Esophagus squamous epithelium (tissue), 5 donors: Measurements from ENCODE around the gene NHSL2. TPM values are rescaled to one million over a fixed set of nuclear protein-coding genes. Genes with fewer than 3 reads are reported as not detected.

Experiments
- DNase-seq: peaks from one replicate; lab custom pipeline; 2025; lab: John Stamatoyannopoulos, UW
- H3K27ac ChIP-seq, 4 donors: fragments of 200-600 bp; sonication (generic); one replicate each; pipeline ENCODE4 v1.5.1; 2016 to 2019; ENCODE audit warnings: mild to moderate bottlenecking in 1 of 4
- H3K27me3 ChIP-seq, 4 donors: fragments of 200-600 bp; sonication (generic); 1 replicate in 3 of 4; 2 replicates in 1 of 4; pipeline versions ENCODE4 v1.5.1 to v1.6.0; 2017 to 2021; ENCODE audit warnings: antibody characterized with exemption in 1 of 4
- H3K36me3 ChIP-seq, 3 donors: fragments of 200-600 bp; sonication (generic); one replicate each; pipeline ENCODE4 v1.5.1; 2016 to 2019
- H3K4me1 ChIP-seq, 3 donors: fragments of 200-600 bp; sonication (generic); one replicate each; pipeline ENCODE4 v1.5.1; 2017 to 2019
- H3K4me3 ChIP-seq, 4 donors: fragments of 200-600 bp; sonication (generic); 1 replicate in 3 of 4; 2 replicates in 1 of 4; pipeline ENCODE4 v1.5.1; 2016 to 2019; ENCODE audit warnings: mild to moderate bottlenecking in 2 of 4, moderate library complexity in 1 of 4
- H3K9me3 ChIP-seq, 3 donors: fragments of 200-600 bp; sonication (generic); one replicate each; pipeline ENCODE4 v1.5.1; 2016 to 2019
- POLR2A ChIP-seq, 4 donors: fragments of 450-650 bp; IDR thresholded peaks; one replicate each; pipeline ENCODE4 v1.6.1; 2017; ENCODE audit warnings: antibody characterized with exemption in 4 of 4, mild to moderate bottlenecking in 4 of 4, moderate library complexity in 3 of 4
- WGBS, 2 donors: methylation state at CpG; one replicate each; pipeline ENCODE4 v1.1.5; 2018; 5-methylcytosine and 5-hydroxymethylcytosine counted together
- intact Hi-C: fragments of 100-400 bp; cut with DNase I; formaldehyde crosslinking; loops from one replicate; pipeline ENCODE4 v1.15.0; 2022
- total RNA-seq, 4 donors: library from RNA; depleted of rRNA; stranded (reverse); fragments of >200 nt; gene quantifications; one replicate each; pipeline ENCODE4 v1.1.0, GENCODE V29; 2016
- TF ChIP-seq, protein P1 (sequence below), 6 experiments: fragments of 450-650 bp in 4 of 6; fragments of 200-600 bp in 2 of 6; sonication (generic) in 2 of 6; IDR thresholded peaks; one replicate each; pipeline ENCODE4 v1.5.1; 2016 to 2019; ENCODE audit warnings: antibody characterized with exemption in 6 of 6, mild to moderate bottlenecking in 4 of 6, moderate library complexity in 4 of 6
- donor health status: DM: yes; HTN: yes; CAD: no.

The NHSL2 gene
- total RNA-seq, 4 donors from 2014 or later, result 0.23 to 7.1 (median 1.6) TPM

DNA sequence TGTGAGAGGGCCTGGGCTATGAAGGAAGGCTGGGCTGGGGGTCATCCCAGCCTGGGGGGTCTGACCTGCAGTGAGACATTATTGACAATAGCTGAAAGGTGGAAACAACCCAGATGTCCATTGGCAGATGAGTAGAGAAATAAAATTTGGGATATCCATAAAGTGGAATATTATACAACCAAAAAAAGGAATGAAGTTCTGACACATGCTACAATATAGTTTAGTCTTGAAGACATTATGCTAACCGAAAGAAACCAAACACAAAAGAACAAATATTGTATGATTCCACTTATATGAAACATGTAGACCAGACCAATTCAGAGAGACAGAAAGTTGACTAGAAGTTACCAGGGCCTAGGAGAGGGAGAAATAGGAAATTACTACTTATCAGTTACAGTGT, 176.3 kb downstream of the NHSL2 start:
- 90 to 93% methylated on average over 1 of the region's 1 CpG for WGBS, 2 donors
- intact Hi-C loops, result no loop called here

DNA sequence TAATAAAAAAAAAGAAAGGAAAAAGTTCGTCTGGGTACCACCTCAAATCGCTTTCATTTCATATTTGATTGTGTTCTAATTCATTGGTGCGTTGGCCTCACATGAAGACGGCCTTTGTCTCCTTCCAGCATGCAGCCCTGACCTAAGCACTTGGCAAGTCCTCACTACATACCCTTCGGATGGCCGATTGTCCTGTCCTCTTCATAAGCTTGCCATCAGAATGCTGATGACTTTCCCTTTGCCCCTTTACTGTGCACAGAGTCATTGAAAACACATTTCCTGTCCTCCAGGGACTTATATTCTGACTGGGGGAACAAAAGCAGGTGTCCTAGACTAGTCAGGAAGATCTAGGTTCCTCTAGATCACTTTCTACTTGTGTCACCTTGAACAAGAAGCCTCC, 178.1 kb downstream of the NHSL2 start:
- Histone ChIP-seq H3K9me3 (no peaks in the 10 kb centered on the region), H3K4me1 (no peaks in the 10 kb centered on the region), H3K27ac (no peak overlapping the region), H3K36me3 (no peaks in the 10 kb centered on the region), H3K27me3 (no peaks in the 10 kb centered on the region), H3K4me3 (no peak overlapping the region)
- TF ChIP-seq, protein P1, sequence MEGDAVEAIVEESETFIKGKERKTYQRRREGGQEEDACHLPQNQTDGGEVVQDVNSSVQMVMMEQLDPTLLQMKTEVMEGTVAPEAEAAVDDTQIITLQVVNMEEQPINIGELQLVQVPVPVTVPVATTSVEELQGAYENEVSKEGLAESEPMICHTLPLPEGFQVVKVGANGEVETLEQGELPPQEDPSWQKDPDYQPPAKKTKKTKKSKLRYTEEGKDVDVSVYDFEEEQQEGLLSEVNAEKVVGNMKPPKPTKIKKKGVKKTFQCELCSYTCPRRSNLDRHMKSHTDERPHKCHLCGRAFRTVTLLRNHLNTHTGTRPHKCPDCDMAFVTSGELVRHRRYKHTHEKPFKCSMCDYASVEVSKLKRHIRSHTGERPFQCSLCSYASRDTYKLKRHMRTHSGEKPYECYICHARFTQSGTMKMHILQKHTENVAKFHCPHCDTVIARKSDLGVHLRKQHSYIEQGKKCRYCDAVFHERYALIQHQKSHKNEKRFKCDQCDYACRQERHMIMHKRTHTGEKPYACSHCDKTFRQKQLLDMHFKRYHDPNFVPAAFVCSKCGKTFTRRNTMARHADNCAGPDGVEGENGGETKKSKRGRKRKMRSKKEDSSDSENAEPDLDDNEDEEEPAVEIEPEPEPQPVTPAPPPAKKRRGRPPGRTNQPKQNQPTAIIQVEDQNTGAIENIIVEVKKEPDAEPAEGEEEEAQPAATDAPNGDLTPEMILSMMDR (IDR thresholded peaks at IDR 0.05), result no peak
- no peak for TF ChIP-seq POLR2A (IDR thresholded peaks at IDR 0.05)
- WGBS, 2 donors, result 58 to 68% methylated on average over 6 of the region's 6 CpGs
- intact Hi-C loops, result no loop called here
- DNase-seq, result no peak

More for the DNA sequence above, 176.3 kb downstream of the NHSL2 start:
- Histone ChIP-seq H3K27ac (no peak overlapping the region), H3K27me3 (no peaks in the 10 kb centered on the region), H3K4me3 (no peak overlapping the region), H3K9me3 (no peaks in the 10 kb centered on the region), H3K36me3 (no peaks in the 10 kb centered on the region), H3K4me1 (no peaks in the 10 kb centered on the region)
- no peak for TF ChIP-seq POLR2A (IDR thresholded peaks at IDR 0.05)
- TF ChIP-seq, protein P1 (IDR thresholded peaks at IDR 0.05), result no peak
- no peak for DNase-seq

DNA sequence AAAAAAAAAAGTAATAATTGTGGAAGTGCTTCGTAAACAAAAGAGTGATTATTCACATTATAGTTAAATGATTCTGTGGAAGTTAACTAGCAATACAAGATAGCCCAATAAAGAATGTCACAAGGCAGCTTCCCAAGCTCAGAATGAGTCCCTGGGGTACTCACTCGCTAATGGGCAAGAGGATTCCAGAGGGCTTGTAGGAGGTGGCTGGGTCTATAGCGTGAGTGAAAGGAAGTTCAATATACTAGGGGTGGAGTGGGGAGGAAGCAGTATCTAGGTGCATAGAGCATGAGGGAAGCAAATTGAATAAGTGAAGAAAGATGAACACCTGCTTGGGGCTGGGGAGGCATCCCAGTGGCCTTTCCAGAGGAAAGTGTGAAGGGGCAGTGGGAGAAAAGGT, 178.6 kb downstream of the NHSL2 start:
- intact Hi-C loops, result no loop called here
- Histone ChIP-seq H3K4me3 (no peak overlapping the region), H3K27me3 (no peaks in the 10 kb centered on the region), H3K9me3 (no peaks in the 10 kb centered on the region), H3K4me1 (no peaks in the 10 kb centered on the region), H3K36me3 (no peaks in the 10 kb centered on the region), H3K27ac (no peak overlapping the region)
- no peak for DNase-seq
- no peak for TF ChIP-seq POLR2A (IDR thresholded peaks at IDR 0.05)
- TF ChIP-seq, protein P1 (IDR thresholded peaks at IDR 0.05), result no peak
- 65 to 88% methylated on average over 3 of the region's 3 CpGs for WGBS, 2 donors

DNA sequence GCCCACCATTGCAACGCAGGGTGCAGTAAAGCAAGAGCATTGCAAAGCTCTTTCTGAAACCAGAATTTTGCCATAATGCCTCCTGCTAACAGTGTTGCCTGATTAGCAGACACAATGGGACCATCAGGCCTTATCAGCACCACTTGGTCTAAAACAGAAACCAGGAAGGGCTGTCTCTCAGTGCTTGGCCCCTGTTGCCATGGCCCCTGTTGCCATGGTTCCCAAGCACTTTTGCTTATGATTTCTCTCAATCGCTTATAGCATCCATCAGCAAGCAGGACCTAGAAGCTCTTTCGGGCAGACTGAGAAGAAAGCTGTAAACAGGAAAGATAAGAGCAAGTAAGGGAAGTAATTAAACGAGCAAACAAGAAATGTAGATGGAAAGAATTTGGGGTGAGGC, 184.2 kb downstream of the NHSL2 start:
- intact Hi-C loops, result no loop called here
- H3K27ac ChIP-seq, result no peak overlapping the region
- H3K4me1 ChIP-seq, result no peaks in the 10 kb centered on the region
- no peaks in the 10 kb centered on the region for H3K27me3 ChIP-seq
- no peaks in the 10 kb centered on the region for H3K9me3 ChIP-seq
- 38 to 51% methylated on average over 4 of the region's 4 CpGs for WGBS, 2 donors
- H3K4me3 ChIP-seq, result no peak overlapping the region
- no peak for DNase-seq
- no peaks in the 10 kb centered on the region for H3K36me3 ChIP-seq
- no peak for TF ChIP-seq POLR2A (IDR thresholded peaks at IDR 0.05)
- TF ChIP-seq, protein P1 (IDR thresholded peaks at IDR 0.05), result no peak

DNA sequence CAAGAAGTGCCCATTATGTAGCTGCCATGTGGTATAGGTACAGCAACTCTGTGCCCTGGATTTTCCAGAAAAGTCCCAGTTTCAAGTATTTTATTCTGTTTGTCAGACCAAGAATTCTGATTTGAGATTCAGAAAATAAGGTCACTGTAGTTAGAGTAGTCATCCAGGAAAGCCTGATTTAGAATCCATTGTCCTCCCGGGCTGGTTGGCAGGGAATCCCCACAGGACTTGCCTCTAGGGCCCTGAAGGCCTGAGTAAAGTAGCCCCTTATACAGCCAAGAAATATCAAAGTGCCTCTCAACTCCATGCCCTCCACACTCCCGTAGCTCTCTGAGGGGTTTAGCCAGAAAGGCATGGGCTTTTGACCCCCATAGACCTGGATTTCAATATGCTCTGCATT, 184.7 kb downstream of the NHSL2 start:
- Histone ChIP-seq H3K4me3 (no peak overlapping the region), H3K9me3 (no peaks in the 10 kb centered on the region), H3K27me3 (no peaks in the 10 kb centered on the region), H3K36me3 (no peaks in the 10 kb centered on the region), H3K4me1 (no peaks in the 10 kb centered on the region), H3K27ac (no peak overlapping the region)
- TF ChIP-seq, protein P1 (IDR thresholded peaks at IDR 0.05), result no peak
- no peak for TF ChIP-seq POLR2A (IDR thresholded peaks at IDR 0.05)
- intact Hi-C loops, result no loop called here
- DNase-seq, result no peak
- 24% methylated on average over 2 of the region's 2 CpGs; no CpG with 5 or more reads in 1 of the 2 donors for WGBS, 2 donors
